Measurements from ENCODE around the gene VDR. TPM values are rescaled to one million over a fixed set of nuclear protein-coding genes. Genes with fewer than 3 reads are reported as not detected.

The VDR gene
- total RNA-seq, 1 donor from 2014 or later = not detected

- Mint-ChIP-seq H3K36me3 (no peaks in the 10 kb centered on the region), H3K27ac (no peak overlapping the region), H3K27me3 (ENCODE audit: insufficient read depth, low read depth) (peaks cover 64% of the 10 kb centered on the region), H3K4me1 (peaks cover 9% of the 10 kb centered on the region), H3K9me3 (no peaks in the 10 kb centered on the region), H3K4me3 (no peak overlapping the region)
- peaks cover 5% of the 10 kb centered on the region for H3K4me1 ChIP-seq
- no peak for DNase-seq (ENCODE audit: low spot score)
- H4K20me1 ChIP-seq (ENCODE audit: low read depth) = no peaks in the 10 kb centered on the region
- no peak overlapping the region for H3K4me2 ChIP-seq
- H2AFZ ChIP-seq (replicated peaks) = no peak overlapping the region
- H3F3A ChIP-seq (ENCODE audit: low read depth) = peaks cover 7% of the 10 kb centered on the region
- H3K9me3 ChIP-seq (ENCODE audit: low read depth) = no peaks in the 10 kb centered on the region
- TF ChIP-seq, protein P1, sequence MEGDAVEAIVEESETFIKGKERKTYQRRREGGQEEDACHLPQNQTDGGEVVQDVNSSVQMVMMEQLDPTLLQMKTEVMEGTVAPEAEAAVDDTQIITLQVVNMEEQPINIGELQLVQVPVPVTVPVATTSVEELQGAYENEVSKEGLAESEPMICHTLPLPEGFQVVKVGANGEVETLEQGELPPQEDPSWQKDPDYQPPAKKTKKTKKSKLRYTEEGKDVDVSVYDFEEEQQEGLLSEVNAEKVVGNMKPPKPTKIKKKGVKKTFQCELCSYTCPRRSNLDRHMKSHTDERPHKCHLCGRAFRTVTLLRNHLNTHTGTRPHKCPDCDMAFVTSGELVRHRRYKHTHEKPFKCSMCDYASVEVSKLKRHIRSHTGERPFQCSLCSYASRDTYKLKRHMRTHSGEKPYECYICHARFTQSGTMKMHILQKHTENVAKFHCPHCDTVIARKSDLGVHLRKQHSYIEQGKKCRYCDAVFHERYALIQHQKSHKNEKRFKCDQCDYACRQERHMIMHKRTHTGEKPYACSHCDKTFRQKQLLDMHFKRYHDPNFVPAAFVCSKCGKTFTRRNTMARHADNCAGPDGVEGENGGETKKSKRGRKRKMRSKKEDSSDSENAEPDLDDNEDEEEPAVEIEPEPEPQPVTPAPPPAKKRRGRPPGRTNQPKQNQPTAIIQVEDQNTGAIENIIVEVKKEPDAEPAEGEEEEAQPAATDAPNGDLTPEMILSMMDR (IDR thresholded peaks at IDR 0.05) = no peak
- no peak for TF ChIP-seq EZH2 (IDR thresholded peaks at IDR 0.05)
- TF ChIP-seq EZH2phosphoT487 (IDR thresholded peaks at IDR 0.05) = no peak
- H3K27me3 ChIP-seq = peaks cover 92% of the 10 kb centered on the region
- no peak overlapping the region for H3K4me3 ChIP-seq
- H3K36me3 ChIP-seq = no peaks in the 10 kb centered on the region
- no peak overlapping the region for H3K27ac ChIP-seq
- H3K9ac ChIP-seq = no peak overlapping the region
- no peaks in the 10 kb centered on the region for H3K79me2 ChIP-seq (ENCODE audit: low read depth)
Observed at GRCh38 chr12:47903151-47903611, 1.6 kb downstream of the VDR start.

DNA sequence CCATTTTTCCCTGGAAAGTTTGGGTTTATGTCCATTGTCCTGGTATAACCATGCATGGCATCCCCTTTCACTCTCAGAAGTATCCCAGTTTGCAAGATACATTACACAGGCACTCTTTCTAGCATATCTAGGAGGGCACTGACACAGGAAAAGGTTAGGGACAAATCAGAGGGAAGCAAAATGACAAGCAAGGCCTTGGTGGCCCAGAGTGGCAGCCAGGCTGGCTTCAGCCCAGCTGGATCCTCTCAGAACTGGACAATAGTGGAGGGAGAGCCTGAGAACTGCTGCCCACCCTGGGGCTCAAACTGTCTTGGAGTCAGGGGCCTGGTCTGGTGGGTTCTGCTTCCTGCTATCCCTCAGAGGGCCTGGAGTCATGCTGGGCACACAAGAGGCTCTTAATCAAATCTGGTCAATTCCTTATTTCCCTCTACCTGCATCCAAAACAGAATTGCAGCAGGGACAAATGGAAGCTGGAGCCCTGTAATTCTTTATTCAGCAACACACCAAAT lies 2.6 kb downstream of the VDR start:
- no peak overlapping the region for H2AFZ ChIP-seq (replicated peaks)
- peaks cover 5% of the 10 kb centered on the region for H3K4me1 ChIP-seq
- Mint-ChIP-seq H3K27me3 (ENCODE audit: insufficient read depth, low read depth) (peaks cover 55% of the 10 kb centered on the region), H3K9me3 (no peaks in the 10 kb centered on the region), H3K4me1 (peaks cover 9% of the 10 kb centered on the region), H3K27ac (no peak overlapping the region), H3K4me3 (no peak overlapping the region), H3K36me3 (no peaks in the 10 kb centered on the region)
- H3K4me3 ChIP-seq = no peak overlapping the region
- DNase-seq (ENCODE audit: low spot score) = no peak
- H3K27me3 ChIP-seq = peaks cover 88% of the 10 kb centered on the region
- H3K36me3 ChIP-seq = no peaks in the 10 kb centered on the region
- no peak overlapping the region for H3K9ac ChIP-seq
- no peaks in the 10 kb centered on the region for H3K79me2 ChIP-seq (ENCODE audit: low read depth)
- TF ChIP-seq EZH2phosphoT487 (IDR thresholded peaks at IDR 0.05) = no peak
- TF ChIP-seq, protein P1 (IDR thresholded peaks at IDR 0.05) = no peak
- no peak for TF ChIP-seq EZH2 (IDR thresholded peaks at IDR 0.05)
- no peak overlapping the region for H3K4me2 ChIP-seq
- no peak overlapping the region for H3K27ac ChIP-seq
- H3F3A ChIP-seq (ENCODE audit: low read depth) = peaks cover 7% of the 10 kb centered on the region
- no peaks in the 10 kb centered on the region for H3K9me3 ChIP-seq (ENCODE audit: low read depth)
- no peaks in the 10 kb centered on the region for H4K20me1 ChIP-seq (ENCODE audit: low read depth)

DNA sequence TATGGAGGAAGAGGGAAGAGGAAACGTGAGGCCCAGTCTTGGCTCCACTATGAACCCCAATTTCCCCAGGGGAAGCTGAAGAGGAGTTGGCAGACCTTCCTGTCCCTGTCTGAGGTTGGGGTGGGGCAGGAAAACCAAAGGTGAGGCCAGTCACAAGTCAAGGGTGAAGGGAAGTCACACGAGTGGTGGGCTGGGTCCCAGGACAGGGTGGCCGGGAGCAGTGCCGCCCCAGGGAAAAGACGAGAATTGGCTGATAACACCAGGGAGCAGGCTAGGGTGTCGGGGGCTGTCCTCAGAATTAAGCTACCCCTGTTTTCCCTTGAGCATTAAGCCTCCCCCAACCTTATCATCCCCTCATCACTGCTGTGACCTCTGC lies 3.1 kb downstream of the VDR start:
- Histone ChIP-seq H3K9me3 (ENCODE audit: low read depth) (no peaks in the 10 kb centered on the region), H3K9ac (no peak overlapping the region), H3F3A (ENCODE audit: low read depth) (peaks cover 7% of the 10 kb centered on the region), H3K27ac (no peak overlapping the region), H3K4me3 (no peak overlapping the region), H3K4me2 (no peak overlapping the region), H3K4me1 (peaks cover 8% of the 10 kb centered on the region), H2AFZ (replicated peaks) (no peak overlapping the region), H4K20me1 (ENCODE audit: low read depth) (no peaks in the 10 kb centered on the region), H3K79me2 (ENCODE audit: low read depth) (no peaks in the 10 kb centered on the region), H3K36me3 (no peaks in the 10 kb centered on the region), H3K27me3 (peaks cover 84% of the 10 kb centered on the region)
- Mint-ChIP-seq H3K4me3 (no peak overlapping the region), H3K4me1 (peaks cover 9% of the 10 kb centered on the region), H3K27me3 (ENCODE audit: insufficient read depth, low read depth) (peaks cover 51% of the 10 kb centered on the region), H3K9me3 (no peaks in the 10 kb centered on the region), H3K27ac (no peak overlapping the region), H3K36me3 (no peaks in the 10 kb centered on the region)
- TF ChIP-seq EZH2 (IDR thresholded peaks at IDR 0.05) (no peak), EZH2phosphoT487 (IDR thresholded peaks at IDR 0.05) (no peak)
- TF ChIP-seq, protein P1 (IDR thresholded peaks at IDR 0.05) = no peak
- DNase-seq (ENCODE audit: low spot score) = no peak
